Measurements from ENCODE around the gene EEIG1. TPM values are rescaled to one million over a fixed set of nuclear protein-coding genes. Genes with fewer than 3 reads are reported as not detected.
A peak's percentile ranks its signal among the peaks of the same experiment; 100 is the strongest.

The EEIG1 gene
- total RNA-seq, 1 donor from 2014 or later = 32.8 TPM

GRCh38 chr9:128005923-128006322 lies 25.1 kb upstream of the EEIG1 start:
- TF ChIP-seq CTCF (IDR thresholded peaks at IDR 0.05) = no peak
- no peak overlapping the region for H3K27ac ChIP-seq
- no peaks in the 10 kb centered on the region for H3K27me3 ChIP-seq
- no peaks in the 10 kb centered on the region for H3K36me3 ChIP-seq
- H3K4me3 ChIP-seq = no peak overlapping the region
- no peaks in the 10 kb centered on the region for H3K4me1 ChIP-seq
- intact Hi-C loops (cut with DNase I) = no loop called here
- DNase-seq (ENCODE audit: low spot score in 2 of 2) = no peak
- no peaks in the 10 kb centered on the region for H3K9me3 ChIP-seq

- no peaks in the 10 kb centered on the region for H3K27me3 ChIP-seq
- no peak overlapping the region for H3K4me3 ChIP-seq
- H3K36me3 ChIP-seq = no peaks in the 10 kb centered on the region
- no peak for DNase-seq (ENCODE audit: low spot score in 2 of 2)
- no peaks in the 10 kb centered on the region for H3K9me3 ChIP-seq
- no peak overlapping the region for H3K27ac ChIP-seq
- H3K4me1 ChIP-seq = no peaks in the 10 kb centered on the region
- no peak for TF ChIP-seq CTCF (IDR thresholded peaks at IDR 0.05)
- intact Hi-C loops (cut with DNase I) = no loop called here
These were observed 23.3 kb upstream of the EEIG1 start for GRCh38 chr9:128003966-128004604.

GRCh38 chr9:128002959-128003358 lies 22.2 kb upstream of the EEIG1 start:
- H3K27ac ChIP-seq = no peak overlapping the region

GRCh38 chr9:128001779-128002298 lies 21.1 kb upstream of the EEIG1 start:
- Histone ChIP-seq H3K4me1 (no peaks in the 10 kb centered on the region), H3K4me3 (no peak overlapping the region), H3K27me3 (no peaks in the 10 kb centered on the region), H3K36me3 (no peaks in the 10 kb centered on the region), H3K9me3 (no peaks in the 10 kb centered on the region), H3K27ac (no peak overlapping the region)
- intact Hi-C loops (cut with DNase I) = no loop called here
- TF ChIP-seq CTCF (IDR thresholded peaks at IDR 0.05) = no peak
- peak in 1 of 2 donors; percentile 72 for DNase-seq (ENCODE audit: low spot score in 2 of 2)

More at GRCh38 chr9:128002959-128003358, 22.2 kb upstream of the EEIG1 start:
- TF ChIP-seq CTCF (IDR thresholded peaks at IDR 0.05) = no peak
- Histone ChIP-seq H3K4me3 (no peak overlapping the region), H3K4me1 (no peaks in the 10 kb centered on the region), H3K9me3 (no peaks in the 10 kb centered on the region), H3K36me3 (no peaks in the 10 kb centered on the region), H3K27me3 (no peaks in the 10 kb centered on the region)
- intact Hi-C loops (cut with DNase I) = no loop called here
- DNase-seq (ENCODE audit: low spot score in 2 of 2) = no peak

- H3K4me1 ChIP-seq = no peaks in the 10 kb centered on the region
- DNase-seq (ENCODE audit: low spot score in 2 of 2) = no peak
- H3K27ac ChIP-seq = no peak overlapping the region
- H3K4me3 ChIP-seq = no peak overlapping the region
- no peak for TF ChIP-seq CTCF (IDR thresholded peaks at IDR 0.05)
- H3K27me3 ChIP-seq = no peaks in the 10 kb centered on the region
- H3K36me3 ChIP-seq = no peaks in the 10 kb centered on the region
- intact Hi-C loops (cut with DNase I) = no loop called here
- no peaks in the 10 kb centered on the region for H3K9me3 ChIP-seq
These were observed 20.5 kb upstream of the EEIG1 start for GRCh38 chr9:128001151-128001778.

Measured in ascending aorta (tissue), 2 donors.